Measurements from ENCODE around the gene AACS.

Gene AACS

GRCh38 chr12:125023065-125023464 is 42.2 kb upstream of the AACS start:
- no peaks in the 10 kb centered on the region for H3K9me2 ChIP-seq (replicated peaks; ENCODE audit: control insufficient read depth, low read length)
- H3K79me2 ChIP-seq (ENCODE audit: control insufficient read depth, low read length) = peaks cover 54% of the 10 kb centered on the region
- H4K20me1 ChIP-seq (ENCODE audit: control insufficient read depth, insufficient read depth, low read depth, low read length) = no peaks in the 10 kb centered on the region
- no peak for TF ChIP-seq EZH2phosphoT487 (IDR thresholded peaks at IDR 0.05; ENCODE audit: borderline replicate concordance, low read length)
- TF ChIP-seq, protein P1, sequence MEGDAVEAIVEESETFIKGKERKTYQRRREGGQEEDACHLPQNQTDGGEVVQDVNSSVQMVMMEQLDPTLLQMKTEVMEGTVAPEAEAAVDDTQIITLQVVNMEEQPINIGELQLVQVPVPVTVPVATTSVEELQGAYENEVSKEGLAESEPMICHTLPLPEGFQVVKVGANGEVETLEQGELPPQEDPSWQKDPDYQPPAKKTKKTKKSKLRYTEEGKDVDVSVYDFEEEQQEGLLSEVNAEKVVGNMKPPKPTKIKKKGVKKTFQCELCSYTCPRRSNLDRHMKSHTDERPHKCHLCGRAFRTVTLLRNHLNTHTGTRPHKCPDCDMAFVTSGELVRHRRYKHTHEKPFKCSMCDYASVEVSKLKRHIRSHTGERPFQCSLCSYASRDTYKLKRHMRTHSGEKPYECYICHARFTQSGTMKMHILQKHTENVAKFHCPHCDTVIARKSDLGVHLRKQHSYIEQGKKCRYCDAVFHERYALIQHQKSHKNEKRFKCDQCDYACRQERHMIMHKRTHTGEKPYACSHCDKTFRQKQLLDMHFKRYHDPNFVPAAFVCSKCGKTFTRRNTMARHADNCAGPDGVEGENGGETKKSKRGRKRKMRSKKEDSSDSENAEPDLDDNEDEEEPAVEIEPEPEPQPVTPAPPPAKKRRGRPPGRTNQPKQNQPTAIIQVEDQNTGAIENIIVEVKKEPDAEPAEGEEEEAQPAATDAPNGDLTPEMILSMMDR (IDR thresholded peaks at IDR 0.05; ENCODE audit: low read depth, low read length, poor library complexity, severe bottlenecking) = no peak
- no peaks in the 10 kb centered on the region for H3K27me3 ChIP-seq (ENCODE audit: control insufficient read depth, low read length)
- no peaks in the 10 kb centered on the region for H3K9me3 ChIP-seq (ENCODE audit: control insufficient read depth, insufficient read depth, low read length)
- no peaks in the 10 kb centered on the region for H3K4me1 ChIP-seq (ENCODE audit: control insufficient read depth, low read length)
- peaks cover 90% of the 10 kb centered on the region for H3K36me3 ChIP-seq (ENCODE audit: control insufficient read depth, low read length)
- H3K4me2 ChIP-seq (ENCODE audit: low read length) = no peak overlapping the region
- H3K4me3 ChIP-seq (ENCODE audit: low read length) = no peak overlapping the region
- H3F3A ChIP-seq (ENCODE audit: control insufficient read depth, insufficient read depth) = peaks cover 17% of the 10 kb centered on the region; the same call in 1 of the 2 replicates
- no peak overlapping the region for H3K27ac ChIP-seq (ENCODE audit: low read depth, low read length)

GRCh38 chr12:125024949-125025563 is 40.2 kb upstream of the AACS start:
- Histone ChIP-seq H3K4me3 (ENCODE audit: low read length) (no peak overlapping the region), H3K79me2 (ENCODE audit: control insufficient read depth, low read length) (peaks cover 45% of the 10 kb centered on the region), H3K4me1 (ENCODE audit: control insufficient read depth, low read length) (no peaks in the 10 kb centered on the region), H3K4me2 (ENCODE audit: low read length) (no peak overlapping the region), H3K36me3 (ENCODE audit: control insufficient read depth, low read length) (peaks cover 91% of the 10 kb centered on the region), H3K9me2 (replicated peaks; ENCODE audit: control insufficient read depth, low read length) (no peaks in the 10 kb centered on the region), H3F3A (ENCODE audit: control insufficient read depth, insufficient read depth) (peaks cover 20% of the 10 kb centered on the region; the same call in 1 of the 2 replicates), H3K9me3 (ENCODE audit: control insufficient read depth, insufficient read depth, low read length) (no peaks in the 10 kb centered on the region), H3K27ac (ENCODE audit: low read depth, low read length) (no peak overlapping the region), H3K27me3 (ENCODE audit: control insufficient read depth, low read length) (no peaks in the 10 kb centered on the region), H4K20me1 (ENCODE audit: control insufficient read depth, insufficient read depth, low read depth, low read length) (peaks cover 6% of the 10 kb centered on the region; the same call in 1 of the 2 replicates)
- TF ChIP-seq EZH2phosphoT487 (IDR thresholded peaks at IDR 0.05; ENCODE audit: borderline replicate concordance, low read length) = no peak
- TF ChIP-seq, protein P1 (IDR thresholded peaks at IDR 0.05; ENCODE audit: low read depth, low read length, poor library complexity, severe bottlenecking) = no peak

GRCh38 chr12:125025606-125026235 is 39.5 kb upstream of the AACS start:
- Histone ChIP-seq H3K9me3 (ENCODE audit: control insufficient read depth, insufficient read depth, low read length) (no peaks in the 10 kb centered on the region), H3K79me2 (ENCODE audit: control insufficient read depth, low read length) (peaks cover 41% of the 10 kb centered on the region), H3K27me3 (ENCODE audit: control insufficient read depth, low read length) (no peaks in the 10 kb centered on the region)

More at GRCh38 chr12:125025606-125026235, 39.5 kb upstream of the AACS start:
- H3K4me1 ChIP-seq (ENCODE audit: control insufficient read depth, low read length) = no peaks in the 10 kb centered on the region
- no peaks in the 10 kb centered on the region for H3K9me2 ChIP-seq (replicated peaks; ENCODE audit: control insufficient read depth, low read length)
- no peak overlapping the region for H3K27ac ChIP-seq (ENCODE audit: low read depth, low read length)
- peaks cover 92% of the 10 kb centered on the region for H3K36me3 ChIP-seq (ENCODE audit: control insufficient read depth, low read length)
- H3K4me2 ChIP-seq (ENCODE audit: low read length) = no peak overlapping the region
- TF ChIP-seq, protein P1 (IDR thresholded peaks at IDR 0.05; ENCODE audit: low read depth, low read length, poor library complexity, severe bottlenecking) = no peak
- TF ChIP-seq EZH2phosphoT487 (IDR thresholded peaks at IDR 0.05; ENCODE audit: borderline replicate concordance, low read length) = no peak
- H3F3A ChIP-seq (ENCODE audit: control insufficient read depth, insufficient read depth) = peaks cover 24% of the 10 kb centered on the region; the same call in 1 of the 2 replicates
- peaks cover 7% of the 10 kb centered on the region; the same call in 1 of the 2 replicates for H4K20me1 ChIP-seq (ENCODE audit: control insufficient read depth, insufficient read depth, low read depth, low read length)
- no peak overlapping the region for H3K4me3 ChIP-seq (ENCODE audit: low read length)

All from DOHH2 (cell line).